HUES6 (cell line): Measurements from ENCODE around the gene RPL5.

Source experiments
- H3K27ac ChIP-seq: 2 replicates; pipeline ENCODE4 v1.7.0; 2013; ENCODE audit warnings: low read depth, mild to moderate bottlenecking, low read length, inconsistent platforms
- H3K27me3 ChIP-seq: 2 replicates; pipeline ENCODE4 v1.6.1; 2013; ENCODE audit warnings: low read length; ENCODE audit not compliant: control insufficient read depth, insufficient read depth
- H3K36me3 ChIP-seq: 2 replicates; pipeline ENCODE4 v1.6.1; 2013; ENCODE audit warnings: low read length; ENCODE audit not compliant: control insufficient read depth, insufficient read depth
- H3K4me1 ChIP-seq: 2 replicates; pipeline ENCODE4 v1.6.1; 2013; ENCODE audit warnings: low read length; ENCODE audit not compliant: control insufficient read depth, insufficient read depth
- H3K4me3 ChIP-seq: 2 replicates; pipeline ENCODE4 v1.5.1; 2013; ENCODE audit warnings: low read depth, low read length
- H3K9ac ChIP-seq: one replicate; pipeline ENCODE4 v1.6.1; 2013; ENCODE audit warnings: mild to moderate bottlenecking, low read length
- H3K9me3 ChIP-seq: 2 replicates; pipeline ENCODE4 v1.6.1; 2013; ENCODE audit warnings: low read depth, low read length; ENCODE audit not compliant: control insufficient read depth, insufficient read depth

Gene RPL5

GRCh38 chr1:92797297-92797696 lies 34.5 kb upstream of the RPL5 start:
- Histone ChIP-seq H3K9ac (no peak overlapping the region), H3K4me3 (no peak overlapping the region), H3K27ac (no peak overlapping the region), H3K9me3 (no peaks in the 10 kb centered on the region), H3K27me3 (no peaks in the 10 kb centered on the region), H3K36me3 (no peaks in the 10 kb centered on the region), H3K4me1 (peaks cover 3% of the 10 kb centered on the region; the same call in 1 of the 2 replicates)

GRCh38 chr1:92797961-92798360 lies 33.9 kb upstream of the RPL5 start:
- H3K4me1 ChIP-seq = no peaks in the 10 kb centered on the region
- H3K36me3 ChIP-seq = no peaks in the 10 kb centered on the region
- H3K27me3 ChIP-seq = no peaks in the 10 kb centered on the region
- H3K9ac ChIP-seq = no peak overlapping the region
- no peak overlapping the region for H3K4me3 ChIP-seq
- no peaks in the 10 kb centered on the region for H3K9me3 ChIP-seq
- no peak overlapping the region for H3K27ac ChIP-seq

DNA sequence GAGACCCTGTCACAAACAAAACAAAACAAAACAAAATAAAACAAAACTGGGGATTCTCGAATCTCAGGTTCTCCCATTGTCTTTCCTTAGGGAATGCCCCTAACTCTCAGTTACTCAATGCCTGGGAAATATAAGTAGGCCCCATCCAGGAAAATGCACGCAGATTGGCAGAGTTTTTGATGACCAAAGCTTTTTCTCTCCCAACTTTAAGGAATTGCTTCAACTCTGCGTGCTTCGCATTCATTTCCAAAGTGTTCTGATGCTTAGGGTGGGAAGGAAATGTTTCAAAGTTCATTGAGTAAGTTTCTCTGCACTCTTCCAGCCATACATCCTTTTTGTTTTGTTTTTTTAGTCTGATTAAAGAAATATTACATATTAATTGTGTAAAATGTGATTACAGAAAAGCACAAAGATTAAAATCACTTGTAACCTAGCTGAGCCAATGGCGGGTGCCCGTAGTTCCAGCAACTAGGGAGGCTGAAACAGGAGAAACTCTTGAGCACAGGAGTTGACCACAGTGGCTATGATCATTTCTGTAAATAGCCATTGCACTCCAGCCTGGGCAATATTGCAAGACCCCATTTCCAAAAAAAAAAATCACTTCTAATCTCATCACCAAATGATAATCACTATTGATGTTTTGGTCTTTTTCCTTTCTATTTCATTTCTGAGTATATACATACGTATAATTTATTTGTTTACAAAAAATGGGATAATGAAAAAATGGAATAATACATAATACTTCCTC lies 28.5 kb upstream of the RPL5 start:
- Histone ChIP-seq H3K36me3 (no peaks in the 10 kb centered on the region), H3K9me3 (no peaks in the 10 kb centered on the region), H3K4me3 (no peak overlapping the region), H3K27ac (no peak overlapping the region), H3K9ac (no peak overlapping the region), H3K27me3 (no peaks in the 10 kb centered on the region), H3K4me1 (no peaks in the 10 kb centered on the region)

GRCh38 chr1:92804721-92805201 lies 27.1 kb upstream of the RPL5 start:
- peak overlapping the region; percentile 67; the same call in 1 of the 2 replicates for H3K27ac ChIP-seq
- no peaks in the 10 kb centered on the region for H3K27me3 ChIP-seq
- H3K36me3 ChIP-seq = no peaks in the 10 kb centered on the region
- H3K9me3 ChIP-seq = no peaks in the 10 kb centered on the region
- no peak overlapping the region for H3K4me3 ChIP-seq
- no peak overlapping the region for H3K9ac ChIP-seq
- no peaks in the 10 kb centered on the region for H3K4me1 ChIP-seq

GRCh38 chr1:92805216-92805615 lies 26.6 kb upstream of the RPL5 start:
- Histone ChIP-seq H3K27me3 (no peaks in the 10 kb centered on the region), H3K36me3 (no peaks in the 10 kb centered on the region), H3K9me3 (no peaks in the 10 kb centered on the region), H3K4me1 (no peaks in the 10 kb centered on the region), H3K27ac (peak overlapping the region; percentile 67; the same call in 1 of the 2 replicates), H3K4me3 (no peak overlapping the region), H3K9ac (peak overlapping the region; percentile 39)

- H3K9me3 ChIP-seq = no peaks in the 10 kb centered on the region
- H3K27me3 ChIP-seq = no peaks in the 10 kb centered on the region
- H3K4me1 ChIP-seq = no peaks in the 10 kb centered on the region
- no peaks in the 10 kb centered on the region for H3K36me3 ChIP-seq
- no peak overlapping the region for H3K9ac ChIP-seq
- H3K4me3 ChIP-seq = no peak overlapping the region
- H3K27ac ChIP-seq = no peak overlapping the region
These were observed 23.5 kb upstream of the RPL5 start for GRCh38 chr1:92808381-92808780.

- Histone ChIP-seq H3K27me3 (no peaks in the 10 kb centered on the region), H3K36me3 (no peaks in the 10 kb centered on the region), H3K9ac (no peak overlapping the region), H3K4me3 (no peak overlapping the region), H3K27ac (no peak overlapping the region), H3K9me3 (no peaks in the 10 kb centered on the region), H3K4me1 (no peaks in the 10 kb centered on the region)
These were observed 15.1 kb upstream of the RPL5 start for GRCh38 chr1:92816732-92817131.

- no peak overlapping the region for H3K9ac ChIP-seq
- no peaks in the 10 kb centered on the region for H3K4me1 ChIP-seq
- no peaks in the 10 kb centered on the region for H3K27me3 ChIP-seq
- H3K4me3 ChIP-seq = no peak overlapping the region
- no peak overlapping the region for H3K27ac ChIP-seq
- H3K36me3 ChIP-seq = no peaks in the 10 kb centered on the region
- H3K9me3 ChIP-seq = no peaks in the 10 kb centered on the region
These were observed 14.6 kb upstream of the RPL5 start for GRCh38 chr1:92817137-92817697.

GRCh38 chr1:92817986-92818764 lies 13.7 kb upstream of the RPL5 start:
- no peak overlapping the region for H3K4me3 ChIP-seq
- no peaks in the 10 kb centered on the region for H3K4me1 ChIP-seq
- no peak overlapping the region for H3K27ac ChIP-seq
- no peaks in the 10 kb centered on the region for H3K27me3 ChIP-seq
- H3K9ac ChIP-seq = no peak overlapping the region
- H3K9me3 ChIP-seq = no peaks in the 10 kb centered on the region
- no peaks in the 10 kb centered on the region for H3K36me3 ChIP-seq

DNA sequence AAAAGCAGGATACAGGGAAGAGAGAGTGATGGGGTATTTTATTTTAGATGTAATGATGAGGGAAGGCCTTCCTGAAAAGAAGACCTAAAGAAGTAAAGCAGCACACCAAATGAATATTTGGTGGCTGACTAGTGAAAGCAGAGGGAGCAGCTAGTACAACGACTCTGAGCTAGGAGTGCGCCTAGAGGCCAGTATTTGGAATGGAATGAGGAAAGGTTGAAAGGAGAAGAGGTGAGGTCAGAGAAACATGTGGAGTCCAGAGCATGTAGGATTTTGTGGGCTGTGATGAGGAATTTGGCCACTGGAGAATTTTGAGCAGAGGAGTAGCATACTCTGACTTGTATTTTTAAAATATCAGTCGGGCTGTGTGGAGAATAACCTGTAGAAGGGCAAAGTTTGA lies 11.8 kb upstream of the RPL5 start:
- Histone ChIP-seq H3K9me3 (no peaks in the 10 kb centered on the region), H3K36me3 (no peaks in the 10 kb centered on the region), H3K9ac (no peak overlapping the region), H3K27me3 (no peaks in the 10 kb centered on the region), H3K4me1 (no peaks in the 10 kb centered on the region), H3K27ac (no peak overlapping the region), H3K4me3 (no peak overlapping the region)

DNA sequence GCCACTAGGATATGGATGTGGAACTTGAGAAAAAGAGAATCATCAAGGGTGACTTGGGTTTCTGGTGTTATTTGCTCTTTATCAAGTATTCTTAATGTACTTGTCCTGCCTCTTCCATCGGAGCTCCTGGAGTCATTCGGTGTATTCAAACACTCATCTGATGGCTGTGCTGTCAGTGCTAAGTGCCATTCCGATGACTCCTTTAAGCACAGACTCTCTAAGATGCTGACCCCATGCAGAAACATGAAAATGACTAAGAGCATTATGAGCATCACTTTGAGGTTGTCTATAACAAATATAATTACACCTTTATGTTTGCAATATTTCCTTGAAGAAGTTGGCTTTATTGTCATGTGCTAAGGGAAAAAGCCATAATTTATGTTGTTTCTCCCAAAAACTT lies 11.3 kb upstream of the RPL5 start:
- Histone ChIP-seq H3K4me3 (no peak overlapping the region), H3K9ac (no peak overlapping the region), H3K27ac (no peak overlapping the region), H3K9me3 (no peaks in the 10 kb centered on the region), H3K4me1 (no peaks in the 10 kb centered on the region), H3K36me3 (no peaks in the 10 kb centered on the region), H3K27me3 (no peaks in the 10 kb centered on the region)
